OCI-LY3 (cell line): ENCODE data around the gene COL13A1.

Source experiments
- H2AFZ ChIP-seq: fragments of 200-600, 300-600 bp; shearing (Covaris generic); 2 replicates; pipeline ENCODE4 v1.6.0; 2014; ENCODE audit warnings: antibody characterized with exemption, low read depth, low read length
- H3K27ac ChIP-seq: fragments of 200-600, 300-600 bp; sonication (generic); 2 replicates; pipeline ENCODE4 v1.5.1; 2014; ENCODE audit warnings: mild to moderate bottlenecking, low read length, moderate library complexity, mixed read lengths
- H3K27me3 ChIP-seq: fragments of 200-600, 300-600 bp; sonication (generic); 2 replicates; pipeline ENCODE4 v1.6.1; 2014; ENCODE audit warnings: low read depth, low read length, mixed read lengths
- H3K36me3 ChIP-seq: fragments of 200-600, 300-600 bp; sonication (generic); replicated peaks from 2 replicates; pipeline ENCODE3; 2014; ENCODE audit warnings: low read depth, low read length, mixed read lengths
- H3K4me1 ChIP-seq: fragments of 300-600, 200-600 bp; sonication (generic); 2 replicates; pipeline ENCODE4 v1.6.1; 2014; ENCODE audit warnings: low read length, mixed read lengths
- H3K4me2 ChIP-seq: fragments of 200-600, 300-600 bp; sonication (generic); 2 replicates; pipeline ENCODE4 v1.6.1; 2014; ENCODE audit warnings: low read length, mixed read lengths
- H3K4me3 ChIP-seq: fragments of 300-600, 200-600 bp; sonication (generic); 2 replicates; pipeline ENCODE4 v1.5.1; 2014; ENCODE audit warnings: antibody characterized with exemption, mild to moderate bottlenecking, low read length, moderate library complexity
- H3K79me2 ChIP-seq: fragments of 300-600, 200-600 bp; shearing (Covaris generic); 2 replicates; pipeline ENCODE4 v1.6.1; 2014; ENCODE audit warnings: mild to moderate bottlenecking, low read length, mixed read lengths
- H3K9ac ChIP-seq: fragments of 300-600, 200-600 bp; shearing (Covaris generic); 2 replicates; pipeline ENCODE4 v1.6.0; 2014; ENCODE audit warnings: mild to moderate bottlenecking, low read length, moderate library complexity
- H3K9me3 ChIP-seq: fragments of 200-600, 300-600 bp; shearing (Covaris generic); 2 replicates; pipeline ENCODE4 v1.6.1; 2014; ENCODE audit warnings: low read length, mixed read lengths; ENCODE audit not compliant: insufficient read depth
- H4K20me1 ChIP-seq: fragments of 200-600, 300-600 bp; sonication (generic); 2 replicates; pipeline ENCODE4 v1.6.1; 2016; ENCODE audit warnings: low read length, mixed read lengths; ENCODE audit not compliant: insufficient read depth
- EZH2phosphoT487 ChIP-seq: fragments of 200-600 bp; shearing (Covaris generic); IDR thresholded peaks from 2 replicates; pipeline ENCODE4 v1.6.1; 2018; ENCODE audit warnings: antibody characterized with exemption, mixed run types, low read depth
- TF ChIP-seq, protein P1 (sequence below): fragments of 200-600, 300-600 bp; sonication (generic); IDR thresholded peaks from 2 replicates; pipeline ENCODE4 v1.5.1; 2014; ENCODE audit warnings: antibody characterized with exemption, low read length, low read depth

Gene COL13A1

DNA sequence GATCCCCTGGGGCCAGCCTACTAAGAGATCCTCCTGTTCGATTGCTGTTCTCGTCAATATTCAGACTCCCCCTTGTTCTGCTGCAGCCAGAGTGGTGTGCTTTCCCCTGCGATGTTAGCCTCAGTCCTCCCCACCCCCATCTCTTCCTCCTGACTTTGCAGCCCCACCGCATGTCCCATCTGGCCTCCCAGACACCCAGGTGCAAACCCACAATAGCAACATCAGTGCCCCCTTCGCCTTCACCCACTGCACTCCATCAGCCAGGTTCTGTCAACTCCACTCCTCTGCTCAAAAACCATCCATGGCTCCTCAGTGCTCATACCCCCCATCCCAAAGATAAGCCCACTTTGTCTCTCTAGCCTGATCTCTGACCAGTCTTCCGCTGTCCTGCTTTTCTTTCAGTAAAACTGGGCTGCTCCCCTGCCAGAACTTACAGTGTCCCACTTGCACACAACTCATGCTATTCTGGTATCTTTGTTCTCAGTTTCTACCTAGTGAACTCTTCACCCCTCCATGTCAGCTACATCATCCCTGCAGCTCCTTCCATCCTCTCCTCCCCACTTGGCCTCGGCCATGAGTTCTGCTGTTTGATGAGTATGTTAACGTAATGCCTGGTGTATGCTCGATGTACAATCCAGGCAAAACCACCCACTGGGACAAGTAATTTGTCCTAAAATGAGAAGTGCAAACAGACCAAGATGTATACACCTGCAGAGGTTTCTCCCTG is 26.6 kb downstream of the COL13A1 start:
- no peak overlapping the region for H3K4me2 ChIP-seq
- H3K4me3 ChIP-seq: no peak overlapping the region
- no peak overlapping the region for H3K9ac ChIP-seq
- no peaks in the 10 kb centered on the region for H3K36me3 ChIP-seq
- H2AFZ ChIP-seq: no peak overlapping the region
- TF ChIP-seq, protein P1, sequence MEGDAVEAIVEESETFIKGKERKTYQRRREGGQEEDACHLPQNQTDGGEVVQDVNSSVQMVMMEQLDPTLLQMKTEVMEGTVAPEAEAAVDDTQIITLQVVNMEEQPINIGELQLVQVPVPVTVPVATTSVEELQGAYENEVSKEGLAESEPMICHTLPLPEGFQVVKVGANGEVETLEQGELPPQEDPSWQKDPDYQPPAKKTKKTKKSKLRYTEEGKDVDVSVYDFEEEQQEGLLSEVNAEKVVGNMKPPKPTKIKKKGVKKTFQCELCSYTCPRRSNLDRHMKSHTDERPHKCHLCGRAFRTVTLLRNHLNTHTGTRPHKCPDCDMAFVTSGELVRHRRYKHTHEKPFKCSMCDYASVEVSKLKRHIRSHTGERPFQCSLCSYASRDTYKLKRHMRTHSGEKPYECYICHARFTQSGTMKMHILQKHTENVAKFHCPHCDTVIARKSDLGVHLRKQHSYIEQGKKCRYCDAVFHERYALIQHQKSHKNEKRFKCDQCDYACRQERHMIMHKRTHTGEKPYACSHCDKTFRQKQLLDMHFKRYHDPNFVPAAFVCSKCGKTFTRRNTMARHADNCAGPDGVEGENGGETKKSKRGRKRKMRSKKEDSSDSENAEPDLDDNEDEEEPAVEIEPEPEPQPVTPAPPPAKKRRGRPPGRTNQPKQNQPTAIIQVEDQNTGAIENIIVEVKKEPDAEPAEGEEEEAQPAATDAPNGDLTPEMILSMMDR: no peak
- no peak for TF ChIP-seq EZH2phosphoT487
- H3K4me1 ChIP-seq: peaks cover 11% of the 10 kb centered on the region
- H3K79me2 ChIP-seq: no peaks in the 10 kb centered on the region
- H3K27ac ChIP-seq: no peak overlapping the region
- no peaks in the 10 kb centered on the region for H3K9me3 ChIP-seq
- peaks cover 8% of the 10 kb centered on the region for H3K27me3 ChIP-seq
- no peaks in the 10 kb centered on the region for H4K20me1 ChIP-seq

DNA sequence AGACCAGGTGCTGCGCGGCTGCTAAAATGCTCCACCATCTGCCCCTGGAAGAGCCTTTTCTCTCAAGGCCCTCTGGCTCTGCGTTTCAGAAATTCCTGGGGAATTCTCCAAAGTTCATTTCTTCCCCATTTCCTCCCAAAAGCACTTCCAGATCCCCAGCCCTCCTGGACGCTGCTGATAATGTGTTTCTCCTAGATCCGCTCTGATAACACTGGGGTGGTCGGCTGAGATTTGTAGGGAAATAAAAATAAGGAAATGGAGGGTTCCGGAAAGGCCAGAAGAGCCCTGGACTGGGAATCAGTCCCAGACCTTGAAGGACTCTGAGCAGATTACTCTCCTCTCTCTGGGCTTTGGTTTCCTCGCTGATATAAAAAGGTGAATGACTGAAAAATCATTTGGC is 28.1 kb downstream of the COL13A1 start:
- no peaks in the 10 kb centered on the region for H3K36me3 ChIP-seq
- no peak overlapping the region for H3K9ac ChIP-seq
- no peak overlapping the region for H2AFZ ChIP-seq
- no peaks in the 10 kb centered on the region for H3K79me2 ChIP-seq
- H4K20me1 ChIP-seq: no peaks in the 10 kb centered on the region
- H3K9me3 ChIP-seq: no peaks in the 10 kb centered on the region
- peaks cover 8% of the 10 kb centered on the region for H3K27me3 ChIP-seq
- TF ChIP-seq, protein P1: no peak
- TF ChIP-seq EZH2phosphoT487: no peak
- no peak overlapping the region for H3K27ac ChIP-seq
- H3K4me2 ChIP-seq: no peak overlapping the region
- H3K4me1 ChIP-seq: peaks cover 11% of the 10 kb centered on the region
- no peak overlapping the region for H3K4me3 ChIP-seq

DNA sequence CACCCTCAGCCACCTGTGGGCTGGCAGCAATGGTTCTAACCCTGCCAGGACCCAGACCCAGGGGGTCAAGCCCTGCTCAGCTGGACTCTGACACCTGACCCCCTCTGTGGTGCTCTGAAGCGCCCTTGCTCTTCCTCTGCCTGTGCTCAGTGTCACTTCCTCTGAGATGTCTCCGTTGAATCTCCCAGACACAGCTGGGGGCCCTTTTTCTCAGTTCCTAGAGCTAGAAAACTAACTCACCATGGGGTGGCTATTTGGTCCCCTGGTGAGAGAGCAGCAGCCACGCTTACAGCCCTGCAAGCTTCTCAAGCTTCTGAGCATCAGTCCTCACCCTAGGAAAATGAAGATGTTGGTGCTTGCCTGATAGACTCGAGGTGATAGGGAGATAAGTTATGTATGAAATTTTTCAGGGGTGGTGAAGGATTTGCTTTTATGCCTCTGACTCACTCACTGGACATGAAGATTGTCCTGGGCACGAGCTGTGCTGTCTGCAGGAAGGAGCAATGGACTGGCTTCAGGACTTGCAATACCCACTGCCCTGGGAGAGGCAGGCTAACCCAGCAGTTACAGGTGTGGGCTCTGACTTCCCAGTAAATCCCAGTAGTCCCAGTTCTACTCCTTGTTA is 29.6 kb downstream of the COL13A1 start:
- TF ChIP-seq, protein P1: no peak
- no peak for TF ChIP-seq EZH2phosphoT487
- H3K9ac ChIP-seq: no peak overlapping the region
- H3K4me2 ChIP-seq: peak overlapping the region; percentile 42
- H3K27me3 ChIP-seq: peaks cover 8% of the 10 kb centered on the region
- H3K4me1 ChIP-seq: peaks cover 20% of the 10 kb centered on the region
- no peaks in the 10 kb centered on the region for H3K9me3 ChIP-seq
- H3K27ac ChIP-seq: no peak overlapping the region
- H3K79me2 ChIP-seq: no peaks in the 10 kb centered on the region
- H4K20me1 ChIP-seq: no peaks in the 10 kb centered on the region
- no peaks in the 10 kb centered on the region for H3K36me3 ChIP-seq
- no peak overlapping the region; the same call in 1 of the 2 replicates for H2AFZ ChIP-seq
- no peak overlapping the region; the same call in 1 of the 2 replicates for H3K4me3 ChIP-seq

DNA sequence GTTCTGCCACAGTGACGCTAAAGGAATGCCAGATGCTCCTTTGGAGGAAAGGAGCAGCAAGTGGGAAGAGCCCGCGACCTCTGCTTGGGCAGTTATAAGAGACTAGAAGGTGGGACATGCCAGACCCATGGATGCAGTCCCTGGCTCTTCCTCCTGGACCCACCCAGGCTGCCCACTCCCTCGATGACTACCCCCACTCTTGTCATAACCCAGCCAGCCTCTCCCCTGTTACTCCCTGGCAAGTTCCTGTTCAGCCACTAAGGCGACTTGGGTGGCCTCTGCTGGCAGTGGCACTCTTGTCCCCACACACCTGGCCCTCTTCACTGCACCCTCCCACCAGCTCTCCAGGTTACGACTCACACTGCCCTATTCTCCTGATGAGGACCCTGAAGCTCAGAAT is 33.5 kb downstream of the COL13A1 start:
- Histone ChIP-seq H3K4me1 (peaks cover 26% of the 10 kb centered on the region), H3K9me3 (no peaks in the 10 kb centered on the region), H3K9ac (no peak overlapping the region), H3K79me2 (no peaks in the 10 kb centered on the region), H3K27me3 (no peaks in the 10 kb centered on the region; the same call in 1 of the 2 replicates), H2AFZ (no peak overlapping the region), H3K36me3 (no peaks in the 10 kb centered on the region), H3K4me2 (no peak overlapping the region), H3K27ac (no peak overlapping the region), H3K4me3 (no peak overlapping the region), H4K20me1 (no peaks in the 10 kb centered on the region)
- TF ChIP-seq EZH2phosphoT487: no peak
- TF ChIP-seq, protein P1: no peak
